MM.1S (cell line): ENCODE measurements around the gene GAK.

Experiments used
- DNase-seq: peaks from one replicate; pipeline ENCODE4 v3.0.0-alpha.2; 2015
- H2AFZ ChIP-seq: fragments of 300-600 bp; sonication (generic); 2 replicates; pipeline ENCODE4 v1.6.0; 2016; ENCODE audit warnings: antibody characterized with exemption, low read length
- H3F3A ChIP-seq: fragments of 300-600 bp; sonication (generic); 2 replicates; pipeline ENCODE4 v1.6.1; 2016; ENCODE audit warnings: mild to moderate bottlenecking, antibody characterized with exemption, low read length, moderate library complexity, mixed read lengths; ENCODE audit not compliant: insufficient read depth
- H3K27ac ChIP-seq: fragments of 300-600 bp; sonication (generic); 2 replicates; pipeline ENCODE4 v1.5.1; 2016; ENCODE audit warnings: mild to moderate bottlenecking, low read length
- H3K27me3 ChIP-seq: fragments of 300-600 bp; sonication (generic); replicated peaks from 2 replicates; pipeline ENCODE4 v1.6.0; 2016; ENCODE audit warnings: low read length; ENCODE audit not compliant: insufficient read depth
- H3K36me3 ChIP-seq: fragments of 300-600 bp; sonication (generic); replicated peaks from 2 replicates; pipeline ENCODE4 v1.6.1; 2016; ENCODE audit warnings: mild to moderate bottlenecking, low read length, mixed read lengths; ENCODE audit not compliant: insufficient read depth
- H3K4me1 ChIP-seq: fragments of 300-600 bp; sonication (generic); 2 replicates; pipeline ENCODE4 v1.6.1; 2016; ENCODE audit warnings: low read length, mixed read lengths
- H3K4me2 ChIP-seq: fragments of 300-600 bp; sonication (generic); 2 replicates; pipeline ENCODE4 v1.6.0; 2016; ENCODE audit warnings: low read depth, low read length
- H3K4me3 ChIP-seq: fragments of 300-600 bp; sonication (generic); 2 replicates; pipeline ENCODE4 v1.5.1; 2016; ENCODE audit warnings: low read length, mixed read lengths
- H3K79me2 ChIP-seq: fragments of 300-600 bp; sonication (generic); 2 replicates; pipeline ENCODE4 v1.6.1; 2016; ENCODE audit warnings: mixed run types, low read length, mixed read lengths
- H3K9ac ChIP-seq: fragments of 300-600 bp; sonication (generic); 2 replicates; pipeline ENCODE4 v1.6.1; 2016; ENCODE audit warnings: low read length, mixed read lengths
- H3K9me2 ChIP-seq: fragments of 300-600 bp; sonication (generic); replicated peaks from 2 replicates; pipeline ENCODE4 v1.6.1; 2016; ENCODE audit warnings: mild to moderate bottlenecking, low read length, mixed read lengths; ENCODE audit not compliant: insufficient read depth
- H3K9me3 ChIP-seq: fragments of 300-600 bp; sonication (generic); replicated peaks from 2 replicates; pipeline ENCODE4 v1.6.1; 2016; ENCODE audit warnings: mild to moderate bottlenecking, low read length, mixed read lengths; ENCODE audit not compliant: insufficient read depth
- H4K20me1 ChIP-seq: fragments of 300-600 bp; sonication (generic); 2 replicates; pipeline ENCODE4 v1.6.1; 2016; ENCODE audit warnings: mild to moderate bottlenecking, low read length, moderate library complexity, mixed read lengths; ENCODE audit not compliant: insufficient read depth
- EZH2 ChIP-seq: fragments of 300-600 bp; sonication (generic); optimal IDR thresholded peaks from 2 replicates; pipeline ENCODE3; 2017; ENCODE audit warnings: low read depth, mild to moderate bottlenecking, antibody characterized with exemption, low read length, mixed read lengths
- EZH2phosphoT487 ChIP-seq: fragments of 300-600 bp; sonication (generic); IDR thresholded peaks from 2 replicates; pipeline ENCODE4 v1.6.1; 2018; ENCODE audit warnings: antibody characterized with exemption, low read length
- TF ChIP-seq, protein P1 (sequence below): fragments of 300-600 bp; sonication (generic); IDR thresholded peaks from 2 replicates; pipeline ENCODE4 v1.5.1; 2016; ENCODE audit warnings: antibody characterized with exemption, low read length, mixed read lengths

GAK gene

DNA sequence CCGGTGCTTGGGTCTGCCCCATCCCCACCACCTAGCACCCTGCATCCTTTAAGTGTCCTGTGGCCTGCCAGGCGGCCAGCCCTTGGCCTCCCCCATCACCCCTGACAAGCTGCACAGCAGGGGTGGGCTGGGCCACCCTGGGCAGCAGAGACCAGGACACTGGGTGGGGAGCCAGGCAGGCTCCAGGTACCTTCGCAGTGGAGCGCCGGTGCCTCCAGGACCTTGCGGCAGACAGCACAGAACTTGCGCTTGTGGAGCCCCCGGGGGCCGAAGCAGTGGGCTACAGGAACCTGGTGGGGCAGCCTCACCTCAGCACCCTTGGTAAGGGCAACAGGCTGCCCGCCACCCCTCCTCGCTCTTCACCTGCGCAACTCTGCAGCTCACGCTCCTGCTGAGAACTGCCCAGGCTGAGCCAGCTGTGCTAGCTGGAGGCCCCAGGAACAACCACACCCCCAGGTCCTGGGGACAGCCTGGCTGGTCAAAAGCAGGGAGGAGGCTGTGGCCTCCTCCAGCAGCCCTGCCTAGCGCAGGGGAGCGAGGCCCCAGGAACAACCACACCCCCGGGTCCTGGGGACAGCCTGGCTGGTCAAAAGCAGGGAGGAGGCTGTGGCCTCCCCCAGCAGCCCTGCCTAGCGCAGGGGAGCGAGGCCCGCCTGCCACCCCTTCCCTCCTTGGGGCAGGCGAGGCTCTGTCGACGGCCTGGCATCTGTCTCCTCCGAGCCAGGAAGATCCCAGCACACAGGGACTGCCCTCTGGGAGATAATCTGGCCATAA is 36.7 kb upstream of the GAK start:
- Histone ChIP-seq H3K9me2 (no peaks in the 10 kb centered on the region), H3K27me3 (no peaks in the 10 kb centered on the region), H3K9ac (no peak overlapping the region), H3K9me3 (no peaks in the 10 kb centered on the region), H2AFZ (no peak overlapping the region), H3K27ac (no peak overlapping the region), H3K4me3 (no peak overlapping the region), H4K20me1 (no peaks in the 10 kb centered on the region), H3F3A (no peaks in the 10 kb centered on the region), H3K4me1 (no peaks in the 10 kb centered on the region), H3K79me2 (no peaks in the 10 kb centered on the region), H3K36me3 (no peaks in the 10 kb centered on the region), H3K4me2 (no peak overlapping the region)
- no peak for TF ChIP-seq EZH2
- no peak for TF ChIP-seq EZH2phosphoT487
- TF ChIP-seq, protein P1, sequence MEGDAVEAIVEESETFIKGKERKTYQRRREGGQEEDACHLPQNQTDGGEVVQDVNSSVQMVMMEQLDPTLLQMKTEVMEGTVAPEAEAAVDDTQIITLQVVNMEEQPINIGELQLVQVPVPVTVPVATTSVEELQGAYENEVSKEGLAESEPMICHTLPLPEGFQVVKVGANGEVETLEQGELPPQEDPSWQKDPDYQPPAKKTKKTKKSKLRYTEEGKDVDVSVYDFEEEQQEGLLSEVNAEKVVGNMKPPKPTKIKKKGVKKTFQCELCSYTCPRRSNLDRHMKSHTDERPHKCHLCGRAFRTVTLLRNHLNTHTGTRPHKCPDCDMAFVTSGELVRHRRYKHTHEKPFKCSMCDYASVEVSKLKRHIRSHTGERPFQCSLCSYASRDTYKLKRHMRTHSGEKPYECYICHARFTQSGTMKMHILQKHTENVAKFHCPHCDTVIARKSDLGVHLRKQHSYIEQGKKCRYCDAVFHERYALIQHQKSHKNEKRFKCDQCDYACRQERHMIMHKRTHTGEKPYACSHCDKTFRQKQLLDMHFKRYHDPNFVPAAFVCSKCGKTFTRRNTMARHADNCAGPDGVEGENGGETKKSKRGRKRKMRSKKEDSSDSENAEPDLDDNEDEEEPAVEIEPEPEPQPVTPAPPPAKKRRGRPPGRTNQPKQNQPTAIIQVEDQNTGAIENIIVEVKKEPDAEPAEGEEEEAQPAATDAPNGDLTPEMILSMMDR = no peak
- no peak for DNase-seq

DNA sequence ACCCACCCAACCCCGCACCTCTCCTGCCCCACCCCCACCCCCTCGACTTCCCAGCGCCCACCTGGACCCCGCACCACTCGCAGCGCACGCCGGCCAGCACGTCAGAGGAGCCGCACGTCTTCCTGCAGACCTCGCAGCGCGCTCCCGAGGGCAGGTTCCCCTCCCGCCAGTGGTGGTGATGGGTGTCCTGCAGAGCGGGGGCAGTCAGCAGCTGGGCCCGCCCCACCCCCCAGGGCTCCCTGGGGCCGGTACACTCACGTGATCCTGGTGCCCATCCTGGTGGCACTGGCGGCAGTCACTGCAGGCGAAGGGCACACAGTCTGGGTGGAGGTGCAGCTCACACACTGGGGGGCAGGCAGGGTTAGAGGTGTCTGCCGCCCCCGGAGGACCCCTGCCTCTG is 36.1 kb upstream of the GAK start:
- Histone ChIP-seq H2AFZ (no peak overlapping the region), H3K9me3 (no peaks in the 10 kb centered on the region), H3K4me3 (no peak overlapping the region), H3K36me3 (no peaks in the 10 kb centered on the region), H3K4me2 (no peak overlapping the region), H3K27ac (no peak overlapping the region), H4K20me1 (no peaks in the 10 kb centered on the region), H3F3A (no peaks in the 10 kb centered on the region), H3K79me2 (no peaks in the 10 kb centered on the region), H3K9ac (no peak overlapping the region), H3K27me3 (no peaks in the 10 kb centered on the region), H3K4me1 (no peaks in the 10 kb centered on the region), H3K9me2 (no peaks in the 10 kb centered on the region)
- no peak for TF ChIP-seq EZH2phosphoT487
- TF ChIP-seq, protein P1 = no peak
- TF ChIP-seq EZH2 = no peak
- DNase-seq = no peak

DNA sequence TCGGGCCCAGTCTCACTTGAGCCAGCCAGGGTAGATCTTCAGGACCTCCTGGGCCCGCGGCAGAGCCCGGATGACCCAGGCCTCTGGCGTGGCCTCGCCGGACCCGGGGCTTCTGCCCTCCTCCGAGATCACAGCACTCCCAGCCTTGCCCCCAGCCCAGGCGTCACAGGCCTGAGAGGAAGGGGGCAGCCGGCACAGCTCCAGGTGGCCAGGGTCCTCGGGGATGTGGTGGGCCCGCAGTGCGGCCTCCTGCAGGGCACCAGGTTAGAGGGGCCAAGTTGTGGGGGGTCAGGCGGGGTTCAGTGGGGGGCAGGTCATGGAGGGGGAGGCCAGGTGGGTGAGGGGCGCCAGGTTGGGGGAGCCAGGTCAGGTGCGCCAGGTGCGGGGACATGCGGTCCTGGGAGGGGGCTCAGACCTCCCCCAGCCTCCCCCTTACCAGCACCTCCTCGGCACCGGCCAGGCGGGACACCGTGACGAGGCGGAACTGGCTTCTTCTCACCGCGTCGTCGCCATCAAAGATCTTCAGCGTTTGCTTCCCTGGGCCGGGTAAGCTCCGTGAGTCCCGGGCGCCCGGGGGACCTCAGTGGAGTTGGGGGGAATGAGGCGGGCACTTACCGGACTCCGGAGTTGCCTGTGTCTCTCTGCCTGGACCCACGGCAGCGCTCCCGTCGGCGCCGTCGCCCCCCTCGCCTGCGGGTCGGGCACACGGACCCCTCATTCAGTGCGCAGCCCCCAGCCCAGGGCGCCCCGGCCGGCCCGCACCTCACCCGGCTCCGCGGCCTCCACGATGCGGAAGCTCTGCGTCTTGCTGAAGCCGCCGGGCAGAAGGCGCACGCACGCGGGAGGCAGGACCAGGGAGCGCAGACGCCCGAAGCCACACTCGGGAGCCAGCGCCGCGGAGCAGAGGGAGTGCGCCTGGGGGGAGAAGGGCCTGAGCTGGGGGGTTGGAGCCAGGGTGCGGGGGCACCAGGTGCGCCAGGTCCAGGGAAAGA is 35.3 kb upstream of the GAK start:
- DNase-seq = no peak
- Histone ChIP-seq H3K36me3 (no peaks in the 10 kb centered on the region), H2AFZ (no peak overlapping the region), H3K9me3 (no peaks in the 10 kb centered on the region), H3K9me2 (no peaks in the 10 kb centered on the region), H3K4me1 (no peaks in the 10 kb centered on the region), H3K4me2 (no peak overlapping the region), H3K79me2 (no peaks in the 10 kb centered on the region), H3K9ac (no peak overlapping the region), H4K20me1 (no peaks in the 10 kb centered on the region), H3F3A (no peaks in the 10 kb centered on the region), H3K27ac (no peak overlapping the region), H3K4me3 (no peak overlapping the region), H3K27me3 (no peaks in the 10 kb centered on the region)
- TF ChIP-seq EZH2phosphoT487 (no peak), EZH2 (no peak)
- TF ChIP-seq, protein P1 = no peak
